ENCODE measurements around the gene JUP.
"Not testable (repeated sequence)": the region's sequence is repeated elsewhere in the genome, so short reads cannot be mapped to it uniquely, and the experiment has no call there.

Gene JUP

GRCh38 chr17:41781404-41782110 is 5.0 kb downstream of the JUP start:
- no peak for DNase-seq (ENCODE audit: low read depth in 2 of 2)

DNA sequence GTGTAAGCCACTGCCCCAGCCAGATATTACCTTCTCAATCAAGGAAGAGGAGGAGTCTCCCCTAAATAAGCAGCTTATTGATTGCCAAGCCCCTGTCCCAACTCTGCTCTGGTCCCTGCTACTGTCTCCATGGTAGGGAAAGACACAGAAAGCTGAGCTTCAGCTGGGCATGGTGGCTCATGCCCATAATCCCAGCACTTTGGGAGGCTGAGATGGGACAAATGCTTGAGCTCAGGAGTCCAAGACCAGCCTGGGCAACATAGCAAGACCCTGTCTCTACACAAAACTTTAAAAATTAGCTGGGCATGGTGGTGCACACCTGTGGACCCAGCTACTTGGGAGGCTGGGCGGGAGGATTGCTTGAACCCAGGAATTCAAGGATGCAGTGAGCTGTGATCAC is 6.6 kb downstream of the JUP start:
- DNase-seq (ENCODE audit: low read depth in 2 of 2), result no peak

DNA sequence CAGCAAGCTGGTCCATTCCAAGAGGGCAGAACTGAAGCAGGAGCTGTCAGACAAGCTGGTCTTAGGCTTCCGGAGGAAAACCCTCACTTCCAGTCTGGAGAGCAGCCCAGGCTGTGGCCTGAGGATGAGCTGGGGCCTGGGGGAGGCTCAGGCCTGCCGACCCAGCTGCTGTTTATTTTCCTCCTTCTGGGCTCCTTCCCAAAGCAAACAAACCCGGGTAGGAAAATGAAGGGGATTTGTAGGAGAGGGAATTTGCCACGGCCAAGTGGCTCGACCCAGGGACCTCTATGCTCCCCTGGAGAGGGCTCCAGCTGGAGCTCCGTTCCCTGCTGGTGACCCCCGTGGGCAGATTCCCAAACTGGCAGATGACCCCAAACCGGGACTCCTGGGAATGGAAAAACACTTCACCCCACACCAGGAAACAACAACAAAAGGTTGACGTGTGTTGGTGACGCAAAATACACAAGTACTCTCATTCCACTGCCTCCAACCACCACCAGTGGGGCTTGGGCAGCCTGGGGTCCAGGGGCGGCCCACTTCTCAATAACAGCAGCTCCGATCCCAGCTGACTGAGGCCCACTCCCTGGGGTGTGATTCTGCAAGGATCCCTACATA is 8.8 kb downstream of the JUP start:
- no peak for DNase-seq (ENCODE audit: low read depth in 2 of 2)

DNA sequence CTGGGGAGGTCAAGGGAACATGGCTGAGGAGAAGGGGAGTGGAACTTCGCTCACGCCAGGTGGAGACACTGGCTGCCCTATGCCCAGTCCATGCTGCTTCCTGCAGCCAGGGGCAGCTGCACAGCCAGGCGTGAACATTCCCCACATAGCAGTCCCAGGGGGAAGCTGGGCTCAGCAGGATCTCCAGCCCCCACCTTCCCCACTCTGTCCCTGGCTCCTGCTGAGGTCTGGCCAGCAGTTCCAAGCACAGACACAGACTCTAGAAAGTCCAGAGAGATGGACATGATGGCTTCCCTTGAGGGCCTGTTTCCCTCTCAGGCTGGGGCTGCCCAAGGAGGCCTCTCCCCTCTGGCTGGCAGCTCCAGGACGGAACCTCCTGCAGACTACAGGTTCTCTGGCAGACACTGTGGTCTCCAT is 9.3 kb downstream of the JUP start:
- DNase-seq (ENCODE audit: low read depth in 2 of 2), result no peak

DNA sequence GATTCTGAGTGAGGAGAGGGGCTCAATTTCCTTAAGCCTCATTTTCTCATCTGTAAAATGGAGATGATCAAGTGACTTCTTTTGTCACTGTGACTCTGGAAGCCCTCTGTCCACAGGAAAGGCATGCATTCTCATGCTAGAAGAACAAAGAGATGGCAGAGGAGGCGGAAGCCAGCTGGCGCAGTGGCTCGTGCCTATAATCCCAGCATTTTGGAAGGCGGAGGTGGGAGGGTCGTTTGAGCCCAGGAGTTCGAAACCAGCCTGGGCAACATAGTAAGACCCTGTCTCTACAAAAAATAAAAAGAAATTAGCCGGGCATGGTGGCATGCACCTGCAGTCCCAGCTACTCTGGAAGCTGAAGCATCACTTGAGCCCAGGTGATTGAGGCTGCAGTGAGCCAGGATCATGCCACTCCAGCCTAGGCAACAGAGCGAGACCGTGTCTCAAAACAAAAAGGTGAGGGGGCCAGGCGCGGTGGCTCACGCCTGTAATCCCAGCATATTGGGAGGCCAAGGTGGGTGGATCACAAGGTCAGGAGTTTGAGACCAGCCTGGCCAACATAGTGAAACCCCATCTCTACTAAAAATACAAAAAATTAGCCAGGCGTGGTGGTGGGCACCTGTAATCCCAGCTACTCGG is 10.1 kb downstream of the JUP start:
- DNase-seq (ENCODE audit: low read depth in 2 of 2), result not testable (repeated sequence)

GRCh38 chr17:41775394-41776226 is 10.9 kb downstream of the JUP start:
- no peak for DNase-seq (ENCODE audit: low read depth in 2 of 2)

- no peak for DNase-seq (ENCODE audit: low read depth in 2 of 2)
Observed at GRCh38 chr17:41773731-41774193, 12.7 kb downstream of the JUP start.

DNA sequence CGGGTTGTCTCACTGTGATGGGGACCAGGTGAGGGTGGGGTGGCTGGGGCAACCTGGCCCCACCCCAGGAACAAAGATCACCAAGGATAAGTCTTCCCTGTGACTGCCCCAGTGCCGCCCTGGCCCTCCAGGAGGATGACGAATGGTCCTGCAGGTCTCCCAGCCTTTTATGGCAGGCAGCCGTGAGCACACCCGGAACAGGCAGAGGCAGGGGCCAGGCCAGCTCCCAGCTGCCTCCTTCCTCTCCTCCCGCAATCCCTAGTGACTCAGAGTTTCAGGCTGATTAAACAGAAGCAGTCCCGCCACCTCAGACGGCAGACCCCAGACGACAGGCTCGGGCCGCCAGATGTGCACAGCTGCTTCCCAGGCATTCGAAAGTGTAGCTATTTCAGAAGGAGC is 13.3 kb downstream of the JUP start:
- DNase-seq (ENCODE audit: low read depth in 2 of 2), result peak in 1 of 2 experiments; percentile 29

- no peak for DNase-seq (ENCODE audit: low read depth in 2 of 2)
Observed at GRCh38 chr17:41772586-41773189, 13.8 kb downstream of the JUP start.

DNA sequence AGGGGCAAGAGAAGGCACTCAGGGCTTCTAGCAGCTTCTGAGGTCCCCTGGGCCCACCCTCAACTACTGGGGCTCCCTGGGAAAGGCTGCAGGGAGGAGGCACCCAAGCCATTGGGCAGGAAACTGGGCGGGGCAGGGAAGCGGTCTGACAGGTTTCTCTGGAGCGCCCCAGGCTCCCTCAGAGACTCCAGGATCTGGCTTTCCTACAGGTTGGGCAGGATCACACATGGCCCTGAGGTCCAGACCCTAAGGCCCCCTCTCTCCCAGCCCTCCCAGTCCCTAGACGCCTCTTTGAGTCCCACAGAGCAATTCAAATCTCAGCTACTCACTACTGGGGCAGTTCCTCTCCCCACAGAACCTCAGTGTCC is 14.3 kb downstream of the JUP start:
- DNase-seq (ENCODE audit: low read depth in 2 of 2), result no peak

DNA sequence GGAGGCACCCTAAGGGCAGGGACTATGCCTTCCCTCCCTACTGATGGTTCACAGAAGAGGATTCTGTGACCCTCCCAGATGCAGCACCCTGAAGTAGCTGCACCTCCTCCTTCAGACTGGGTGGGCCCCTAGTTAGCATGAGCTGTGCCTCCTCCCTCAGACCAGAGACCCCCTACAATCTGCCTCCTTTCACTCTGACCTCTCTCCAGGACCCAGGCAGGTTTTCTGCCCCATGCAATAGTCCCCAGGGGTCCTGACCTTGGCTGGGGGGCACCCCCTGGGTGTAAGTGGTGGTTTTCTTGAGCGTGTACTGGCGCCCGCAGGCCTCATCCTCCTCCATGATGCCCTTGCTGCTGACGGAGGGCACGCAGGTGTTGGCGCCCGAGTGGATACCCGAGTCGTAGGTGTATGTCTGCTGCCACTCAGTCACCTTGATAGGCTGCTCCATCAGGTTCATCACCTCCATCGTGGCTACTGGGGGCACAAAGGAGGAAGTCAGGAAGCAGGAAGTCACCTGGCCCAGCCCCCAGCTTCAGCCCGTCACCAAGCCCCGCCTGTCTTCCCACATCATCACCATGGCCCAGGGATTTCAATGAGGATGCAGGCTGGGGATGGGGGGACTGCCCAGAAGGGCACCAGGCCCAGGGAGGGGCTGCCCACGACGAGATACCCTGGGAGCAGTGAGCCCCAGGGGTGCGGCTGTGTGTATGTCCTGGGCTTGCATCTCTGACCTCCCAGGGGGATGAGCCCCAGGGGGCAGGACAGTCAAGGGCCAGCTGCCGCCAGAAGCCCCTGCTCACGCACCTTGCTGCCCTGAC is 14.9 kb downstream of the JUP start:
- DNase-seq (ENCODE audit: low read depth in 2 of 2), result no peak

DNA sequence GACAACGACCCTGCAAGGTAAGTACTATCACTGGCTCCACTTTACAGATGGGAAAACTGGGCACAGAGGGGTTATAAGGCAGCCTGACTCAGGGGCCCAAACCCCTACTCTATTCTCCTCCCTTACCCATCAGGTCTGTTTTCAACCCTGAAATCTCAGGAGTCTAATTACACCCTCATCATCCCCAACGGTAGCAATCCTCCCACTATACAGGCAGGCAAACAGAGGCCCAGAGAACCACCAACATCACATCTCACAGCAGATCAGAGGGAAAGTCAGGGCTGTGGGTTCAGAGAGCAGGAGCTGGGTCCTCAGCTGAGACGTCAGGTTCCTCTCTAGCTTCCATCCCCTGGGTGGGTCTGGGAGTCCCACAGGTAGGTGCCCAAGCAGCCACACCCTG is 16.5 kb downstream of the JUP start:
- DNase-seq (ENCODE audit: low read depth in 2 of 2), result no peak

DNA sequence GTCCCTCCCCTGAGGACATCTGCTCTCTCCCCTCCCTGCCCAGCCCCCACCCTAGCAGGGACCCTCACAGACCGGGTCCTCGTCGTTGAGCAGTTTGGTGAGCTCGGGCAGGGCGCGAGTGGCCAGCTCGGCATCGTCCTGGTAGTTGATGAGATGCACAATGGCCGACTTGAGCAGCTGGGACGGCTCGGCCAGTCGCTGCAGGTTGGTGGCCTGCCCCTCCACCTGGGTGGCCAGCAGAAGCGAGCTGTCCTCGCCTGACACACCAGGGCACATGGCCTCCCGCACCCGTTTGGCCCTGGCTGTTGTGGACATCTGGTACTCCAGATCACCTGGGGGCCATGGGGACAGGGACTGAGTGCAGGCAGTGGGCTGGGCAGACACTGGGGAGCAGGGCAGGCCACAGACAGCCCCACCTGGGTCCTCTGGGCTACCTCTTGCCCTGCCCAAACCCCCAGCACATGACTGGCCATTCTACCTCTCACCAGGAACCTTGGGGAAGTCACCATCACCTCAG is 17.1 kb downstream of the JUP start:
- DNase-seq (ENCODE audit: low read depth in 2 of 2), result no peak

DNA sequence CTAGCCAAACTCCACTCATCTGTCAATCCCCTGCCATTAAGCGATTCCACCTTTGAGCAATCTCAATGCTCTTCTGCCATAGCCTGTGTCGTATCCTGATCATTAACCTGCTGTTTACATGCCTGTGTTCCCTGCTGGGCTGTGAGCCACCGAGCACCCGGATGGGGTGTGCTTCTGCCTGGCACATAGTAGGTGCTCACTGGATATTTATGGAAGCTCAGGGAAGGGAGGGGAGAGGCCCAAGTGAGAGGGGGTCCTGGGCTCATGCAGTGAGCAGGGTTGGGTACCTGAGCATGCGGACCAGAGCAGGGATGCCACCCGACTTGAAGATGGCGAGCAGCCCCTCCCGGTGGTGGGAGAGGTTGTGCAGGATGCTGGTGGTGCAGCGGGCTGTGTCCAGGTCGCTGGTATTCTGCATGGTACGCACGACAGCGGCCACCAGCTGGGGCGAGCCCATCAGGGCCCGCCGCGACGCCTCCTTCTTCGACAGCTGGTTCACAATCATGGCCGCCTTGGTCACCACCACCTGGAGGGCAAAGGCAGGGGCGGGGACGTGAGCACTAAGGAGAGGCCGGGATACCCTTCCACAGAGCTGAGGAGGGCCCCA is 17.7 kb downstream of the JUP start:
- no peak for DNase-seq (ENCODE audit: low read depth in 2 of 2)

GRCh38 chr17:41767324-41768042 is 19.0 kb downstream of the JUP start:
- no peak for DNase-seq (ENCODE audit: low read depth in 2 of 2)

GRCh38 chr17:41766135-41766534 is 20.4 kb downstream of the JUP start:
- no peak for DNase-seq (ENCODE audit: low read depth in 2 of 2)

DNA sequence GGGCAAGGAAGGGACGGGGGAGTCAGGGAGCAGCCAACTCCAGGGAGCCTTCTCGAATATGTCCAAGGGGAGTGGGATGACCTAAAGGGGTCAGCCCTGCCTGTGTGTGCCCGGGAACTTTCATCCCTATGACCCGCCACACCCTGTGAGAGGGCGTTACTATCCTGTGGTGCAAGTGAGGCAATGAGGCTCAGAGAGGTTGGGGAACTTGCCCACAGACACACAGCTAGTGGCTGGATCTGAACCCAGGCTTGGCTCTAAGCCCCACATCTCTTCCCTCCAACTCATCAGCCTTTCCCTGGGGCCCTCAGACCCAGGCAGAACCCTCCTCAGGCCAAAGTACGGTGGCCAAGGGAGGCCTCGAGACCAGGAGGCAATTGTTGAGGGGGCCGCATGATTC is 23.2 kb downstream of the JUP start:
- no peak for DNase-seq (ENCODE audit: low read depth in 2 of 2)

GRCh38 chr17:41762841-41763240 is 23.7 kb downstream of the JUP start:
- DNase-seq (ENCODE audit: low read depth in 2 of 2), result no peak

GRCh38 chr17:41762391-41762790 is 24.1 kb downstream of the JUP start:
- DNase-seq (ENCODE audit: low read depth in 2 of 2), result no peak

DNA sequence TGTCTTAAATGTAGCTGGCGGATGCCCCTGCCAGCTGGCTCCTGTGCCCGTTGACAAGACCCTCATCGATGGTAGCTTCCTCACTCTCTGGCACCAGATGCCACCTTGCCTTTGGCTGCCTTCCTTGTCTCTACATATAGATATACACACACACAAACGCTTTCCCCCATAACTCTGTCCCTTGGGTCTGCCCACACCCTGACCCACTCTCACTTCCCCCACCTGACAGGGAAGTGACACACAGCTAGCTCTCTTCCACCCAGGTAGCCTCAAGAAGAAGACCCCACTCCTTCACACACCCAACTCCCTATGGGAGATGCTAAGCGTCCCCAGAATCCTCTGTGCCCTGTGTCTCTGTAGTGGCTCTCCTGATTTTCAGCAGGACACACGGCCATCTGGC is 25.6 kb downstream of the JUP start:
- no peak for DNase-seq (ENCODE audit: low read depth in 2 of 2)
